ENCODE data around the gene ASIC4. TPM values are rescaled to one million over a fixed set of nuclear protein-coding genes. Genes with fewer than 3 reads are reported as not detected.
A peak's percentile ranks its signal among the peaks of the same experiment; 100 is the strongest.

The ASIC4 gene
- total and polyA plus RNA-seq, 2 of the 8 experiments (the other 6 are each of a cell fraction or from before 2014, with no cell fraction given): 0.12 to 0.22 TPM

- TF ChIP-seq MAFK (IDR thresholded peaks at IDR 0.05; ENCODE audit: low read depth, low read length) (no peak), SIN3A (conservative IDR thresholded peaks at IDR 0.05 in 1 of 2, IDR thresholded peaks at IDR 0.05 in 1 of 2; ENCODE audit: low read depth in 1 of 2, low read length in 2 of 2) (peak; percentile 42 to 51; a peak in 1 of 4 replicates), BACH1 (IDR thresholded peaks at IDR 0.05; ENCODE audit: low read length) (no peak)
These were observed 4.3 kb upstream of the ASIC4 start (continued) for GRCh38 chr2:219509780-219510511.
